ENCODE data around the gene THSD7B. TPM values are rescaled to one million over a fixed set of nuclear protein-coding genes. Genes with fewer than 3 reads are reported as not detected.

THSD7B gene
- polyA plus RNA-seq, 2 of the 4 experiments (the other 2 are of a cell fraction), result not detected

DNA sequence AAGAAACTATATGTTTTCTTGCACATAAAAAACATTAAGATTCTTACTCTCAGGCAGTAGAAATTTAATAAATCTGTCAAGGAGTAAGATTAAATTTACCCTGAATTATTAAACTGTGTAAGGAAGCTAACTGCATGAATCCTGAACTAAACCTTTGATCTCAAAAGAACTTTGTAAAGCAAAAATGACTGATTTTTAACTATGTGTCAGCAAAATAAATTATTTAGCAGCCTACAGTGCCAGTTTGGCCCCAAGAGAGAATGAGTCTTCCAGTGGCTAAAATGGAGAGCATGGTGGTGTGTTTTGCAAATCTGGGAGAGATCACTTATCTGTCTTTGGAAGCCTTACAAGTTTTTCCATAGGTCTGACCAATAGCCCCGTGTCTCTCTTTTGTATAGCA lies 190.7 kb downstream of the THSD7B start:
- Histone ChIP-seq H3K4me1 (no peaks in the 10 kb centered on the region), H3K4me2 (no peak overlapping the region), H3K27ac (no peak overlapping the region), H3K4me3 (no peak overlapping the region), H3K9me3 (no peaks in the 10 kb centered on the region)
- DNase-seq (ENCODE audit: low read depth in 1 of 2, low spot score in 1 of 2), result no peak
- TF ChIP-seq MAFK (IDR thresholded peaks at IDR 0.05; ENCODE audit: partially characterized antibody) (peak; percentile 37), CHD2 (IDR thresholded peaks at IDR 0.05; ENCODE audit: low read length, partially characterized antibody) (no peak), RFX5 (IDR thresholded peaks at IDR 0.05) (no peak), SREBF2 (IDR thresholded peaks at IDR 0.05) (no peak)
- no peak for FAIRE-seq
- no peak for ATAC-seq
- ChIA-PET CTCF (interaction anchor here (0.6 to 0.7 kb wide), 2 partner anchors 72 to 251 kb away, joined by 4 to 5 read pairs; no protein-coding TSS in a partner anchor), POLR2A (no interaction called here)
- 0% methylated on average over 1 of the region's 1 CpG for WGBS (ENCODE audit: missing lambda C conversion rate)

DNA sequence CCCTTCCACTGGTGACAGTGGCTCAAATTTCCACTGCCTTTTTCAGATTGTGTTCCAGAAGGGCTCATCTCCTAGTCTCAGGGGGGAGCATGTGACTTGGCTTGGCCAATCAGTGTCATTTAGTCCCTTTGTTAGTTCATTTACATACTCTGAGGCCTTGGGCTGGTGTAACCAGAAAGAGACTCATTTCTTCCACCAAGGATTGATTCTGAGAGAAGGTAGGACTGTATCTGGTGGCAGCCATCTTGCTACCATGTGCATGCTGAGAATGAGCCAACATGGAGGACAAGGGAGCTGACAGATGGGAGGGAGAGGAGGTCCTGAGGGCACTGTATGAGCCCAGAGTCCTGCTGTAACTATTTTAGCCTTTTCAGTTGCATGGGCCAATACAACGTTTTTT lies 191.7 kb downstream of the THSD7B start:
- H3K4me2 ChIP-seq, result no peak overlapping the region
- no peaks in the 10 kb centered on the region for H3K4me1 ChIP-seq
- no peak for FAIRE-seq
- no peak for ATAC-seq
- no peaks in the 10 kb centered on the region for H3K9me3 ChIP-seq
- CTCF ChIA-PET, result interaction anchor here (0.7 kb wide), 1 partner anchor 28 kb away, joined by 3 read pairs; no protein-coding TSS in a partner anchor
- TF ChIP-seq ZSCAN20 (CRISPR knock-in tag; IDR thresholded peaks at IDR 0.05) (no peak), MYC (IDR thresholded peaks at IDR 0.05; ENCODE audit: borderline replicate concordance, low read length) (no peak), EP300 (IDR thresholded peaks at IDR 0.05) (no peak), RCOR1 (IDR thresholded peaks at IDR 0.05; ENCODE audit: low read depth, low read length) (no peak), BHLHE40 (IDR thresholded peaks at IDR 0.05; ENCODE audit: low read depth, low read length) (no peak), JUN (IDR thresholded peaks at IDR 0.05) (no peak), GATA3 (IDR thresholded peaks at IDR 0.05; ENCODE audit: borderline replicate concordance) (no peak), TFCP2L1 (CRISPR knock-in tag; IDR thresholded peaks at IDR 0.05) (no peak)
- TF ChIP-seq, protein P1, sequence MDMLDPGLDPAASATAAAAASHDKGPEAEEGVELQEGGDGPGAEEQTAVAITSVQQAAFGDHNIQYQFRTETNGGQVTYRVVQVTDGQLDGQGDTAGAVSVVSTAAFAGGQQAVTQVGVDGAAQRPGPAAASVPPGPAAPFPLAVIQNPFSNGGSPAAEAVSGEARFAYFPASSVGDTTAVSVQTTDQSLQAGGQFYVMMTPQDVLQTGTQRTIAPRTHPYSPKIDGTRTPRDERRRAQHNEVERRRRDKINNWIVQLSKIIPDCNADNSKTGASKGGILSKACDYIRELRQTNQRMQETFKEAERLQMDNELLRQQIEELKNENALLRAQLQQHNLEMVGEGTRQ (IDR thresholded peaks at IDR 0.05), result no peak
- TF ChIP-seq, protein P2, sequence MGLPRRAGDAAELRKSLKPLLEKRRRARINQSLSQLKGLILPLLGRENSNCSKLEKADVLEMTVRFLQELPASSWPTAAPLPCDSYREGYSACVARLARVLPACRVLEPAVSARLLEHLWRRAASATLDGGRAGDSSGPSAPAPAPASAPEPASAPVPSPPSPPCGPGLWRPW (IDR thresholded peaks at IDR 0.05), result no peak
- 3% methylated on average over 1 of the region's 1 CpG for WGBS (ENCODE audit: missing lambda C conversion rate)
- H3K4me3 ChIP-seq, result no peak overlapping the region
- no peak for DNase-seq (ENCODE audit: low read depth in 1 of 2, low spot score in 1 of 2)
- no peak overlapping the region for H3K27ac ChIP-seq
- POLR2A ChIA-PET, result no interaction called here

DNA sequence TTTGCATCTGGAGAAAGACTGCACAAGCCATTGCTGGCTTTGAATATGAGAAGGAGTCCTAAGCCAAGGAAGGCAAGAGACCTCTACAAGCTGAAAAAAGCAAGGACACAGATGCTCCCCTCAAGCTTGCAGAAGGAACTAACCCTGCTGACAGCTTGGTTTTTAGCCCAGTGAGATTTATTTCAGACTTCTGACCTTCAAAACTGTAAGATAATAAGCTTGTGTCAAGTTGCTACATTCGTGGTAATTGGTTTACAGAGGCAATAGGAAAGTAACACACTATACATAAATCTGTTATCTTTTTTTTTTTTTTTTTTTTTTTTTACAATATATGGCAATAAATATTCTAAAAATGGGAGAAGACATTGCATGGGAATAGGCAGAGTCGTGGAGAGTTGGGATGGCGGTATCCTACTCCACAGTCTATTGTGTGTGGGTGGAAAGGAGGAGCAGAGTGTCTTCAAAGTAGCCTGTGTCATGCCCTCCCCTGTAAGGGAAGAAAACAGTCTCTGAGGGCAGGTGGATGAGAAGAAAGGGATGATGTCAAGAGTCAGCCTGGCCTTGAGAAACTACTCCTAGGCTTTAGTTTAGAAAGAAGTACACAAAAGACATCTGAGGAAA lies 196.9 kb downstream of the THSD7B start:
- Histone ChIP-seq H3K27ac (no peak overlapping the region), H3K9me3 (no peaks in the 10 kb centered on the region), H3K4me3 (no peak overlapping the region), H3K4me2 (no peak overlapping the region), H3K4me1 (no peaks in the 10 kb centered on the region)
- ChIA-PET POLR2A (no interaction called here), CTCF (no interaction called here)
- ATAC-seq (no peak), DNase-seq (ENCODE audit: low read depth in 1 of 2, low spot score in 1 of 2) (no peak), FAIRE-seq (no peak)
- no peak for TF ChIP-seq GATA3 (IDR thresholded peaks at IDR 0.05; ENCODE audit: borderline replicate concordance)
- no peak for TF ChIP-seq NR3C1 (IDR thresholded peaks at IDR 0.05)
- TF ChIP-seq, protein P3, sequence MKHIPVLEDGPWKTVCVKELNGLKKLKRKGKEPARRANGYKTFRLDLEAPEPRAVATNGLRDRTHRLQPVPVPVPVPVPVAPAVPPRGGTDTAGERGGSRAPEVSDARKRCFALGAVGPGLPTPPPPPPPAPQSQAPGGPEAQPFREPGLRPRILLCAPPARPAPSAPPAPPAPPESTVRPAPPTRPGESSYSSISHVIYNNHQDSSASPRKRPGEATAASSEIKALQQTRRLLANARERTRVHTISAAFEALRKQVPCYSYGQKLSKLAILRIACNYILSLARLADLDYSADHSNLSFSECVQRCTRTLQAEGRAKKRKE (CRISPR knock-in tag; IDR thresholded peaks at IDR 0.05; ENCODE audit: low read depth), result no peak
- TF ChIP-seq, protein P4, sequence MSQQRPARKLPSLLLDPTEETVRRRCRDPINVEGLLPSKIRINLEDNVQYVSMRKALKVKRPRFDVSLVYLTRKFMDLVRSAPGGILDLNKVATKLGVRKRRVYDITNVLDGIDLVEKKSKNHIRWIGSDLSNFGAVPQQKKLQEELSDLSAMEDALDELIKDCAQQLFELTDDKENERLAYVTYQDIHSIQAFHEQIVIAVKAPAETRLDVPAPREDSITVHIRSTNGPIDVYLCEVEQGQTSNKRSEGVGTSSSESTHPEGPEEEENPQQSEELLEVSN (IDR thresholded peaks at IDR 0.05; ENCODE audit: borderline replicate concordance, low read depth), result no peak
- TF ChIP-seq MAZ (IDR thresholded peaks at IDR 0.05; ENCODE audit: borderline replicate concordance, low read depth, low read length), result no peak
- TF ChIP-seq FOSB (CRISPR knock-in tag; IDR thresholded peaks at IDR 0.05), result no peak
- no peak for TF ChIP-seq FOXS1 (CRISPR knock-in tag; IDR thresholded peaks at IDR 0.05)
- TF ChIP-seq FOSL2 (IDR thresholded peaks at IDR 0.05), result no peak
- no peak for TF ChIP-seq FOSL2 (CRISPR knock-in tag; IDR thresholded peaks at IDR 0.05)
- WGBS (ENCODE audit: missing lambda C conversion rate), result 2% methylated on average over 3 of the region's 3 CpGs
